Neural cell (in vitro differentiated cells): ENCODE measurements around the gene CREM. TPM values are rescaled to one million over a fixed set of nuclear protein-coding genes. Genes with fewer than 3 reads are reported as not detected.
A peak's percentile ranks its signal among the peaks of the same experiment; 100 is the strongest.

Source experiments
- H2AFZ ChIP-seq: fragments of 200-600, 300-800 bp; sonication (generic), shearing (Covaris generic); 2 replicates; pipeline ENCODE4 v1.6.0; 2014; ENCODE audit warnings: low read depth, mild to moderate bottlenecking, antibody characterized with exemption, low read length, moderate library complexity
- H3F3A ChIP-seq: fragments of 200-600 bp; shearing (Covaris generic); 2 replicates; pipeline ENCODE4 v1.6.1; 2016; ENCODE audit warnings: mild to moderate bottlenecking, moderate library complexity, mixed read lengths, antibody characterized with exemption, low read length; ENCODE audit not compliant: insufficient read depth, poor library complexity, severe bottlenecking
- H3K27ac ChIP-seq: fragments of 200-600, 300-800 bp; sonication (generic), shearing (Covaris generic); 2 replicates; pipeline ENCODE4 v1.5.1; 2014; ENCODE audit warnings: mild to moderate bottlenecking, low read length, moderate library complexity
- H3K27me3 ChIP-seq: fragments of 300-800, 200-600 bp; sonication (generic), shearing (Covaris generic); 2 replicates; pipeline ENCODE4 v1.6.0; 2014; ENCODE audit warnings: mild to moderate bottlenecking, low read depth, low read length, moderate library complexity; ENCODE audit not compliant: insufficient read depth
- H3K36me3 ChIP-seq: fragments of 300-800, 200-600 bp; sonication (generic), shearing (Covaris generic); 2 replicates; pipeline ENCODE4 v1.5.1; 2014; ENCODE audit warnings: mild to moderate bottlenecking, antibody characterized with exemption, low read length, moderate library complexity; ENCODE audit not compliant: insufficient read depth
- H3K4me2 ChIP-seq: fragments of 300-800, 200-600 bp; sonication (generic), shearing (Covaris generic); 2 replicates; pipeline ENCODE4 v1.6.0; 2014; ENCODE audit warnings: mild to moderate bottlenecking, low read length
- H3K4me3 ChIP-seq: fragments of 300-800, 200-600 bp; sonication (generic), shearing (Covaris generic); 2 replicates; pipeline ENCODE4 v1.5.1; 2014; ENCODE audit warnings: mild to moderate bottlenecking, low read length, moderate library complexity
- H3K79me2 ChIP-seq: fragments of 200-600 bp; shearing (Covaris generic); replicated peaks from 2 replicates; pipeline ENCODE4 v1.6.0; 2014; ENCODE audit warnings: mild to moderate bottlenecking, low read length, moderate library complexity; ENCODE audit not compliant: insufficient read depth
- H3K9ac ChIP-seq: fragments of 300-800, 200-600 bp; sonication (generic), shearing (Covaris generic); 2 replicates; pipeline ENCODE4 v1.6.1; 2016; ENCODE audit warnings: mild to moderate bottlenecking, low read length, mixed read lengths
- H3K9me2 ChIP-seq: fragments of 200-600 bp; shearing (Covaris generic); 2 replicates; pipeline ENCODE4 v1.6.1; 2016; ENCODE audit warnings: mild to moderate bottlenecking, low read length, mixed read lengths; ENCODE audit not compliant: insufficient read depth
- H3K9me3 ChIP-seq: fragments of 200-600, 300-800 bp; sonication (generic), shearing (Covaris generic); 2 replicates; pipeline ENCODE4 v1.6.1; 2016; ENCODE audit warnings: mild to moderate bottlenecking, mixed run types, low read length, moderate library complexity, mixed read lengths
- H4K20me1 ChIP-seq: fragments of 200-600 bp; shearing (Covaris generic); 2 replicates; pipeline ENCODE4 v1.6.1; 2016; ENCODE audit warnings: mild to moderate bottlenecking, mixed run types; ENCODE audit not compliant: insufficient read depth
- EP300 ChIP-seq: fragments of 450-650 bp; conservative IDR thresholded peaks from 2 replicates; pipeline ENCODE4 v1.6.1; 2014; ENCODE audit warnings: antibody characterized with exemption, mild to moderate bottlenecking, moderate library complexity; ENCODE audit not compliant: poor library complexity, severe bottlenecking
- EZH2 ChIP-seq: fragments of 200-600, 300-800 bp; shearing (Covaris generic), sonication (generic); IDR thresholded peaks from 2 replicates; pipeline ENCODE4 v1.6.1; 2014; ENCODE audit warnings: antibody characterized with exemption, low read length, borderline replicate concordance, mild to moderate bottlenecking; ENCODE audit not compliant: insufficient read depth, poor library complexity, severe bottlenecking
- MXI1 ChIP-seq: fragments of 450-650 bp; conservative IDR thresholded peaks from 2 replicates; pipeline ENCODE4 v1.6.1; 2014; ENCODE audit warnings: antibody characterized with exemption, mild to moderate bottlenecking; ENCODE audit not compliant: poor library complexity, severe bottlenecking
- POLR2AphosphoS5 ChIP-seq: IDR thresholded peaks from 2 replicates; pipeline ENCODE4 v1.6.1; 2012
- RAD21 ChIP-seq: fragments of 450-650 bp; conservative IDR thresholded peaks from 2 replicates; pipeline ENCODE4 v1.6.1; 2014; ENCODE audit warnings: antibody characterized with exemption, mild to moderate bottlenecking, moderate library complexity
- SMC3 ChIP-seq: fragments of 450-650 bp; conservative IDR thresholded peaks from 2 replicates; pipeline ENCODE4 v1.6.1; 2014; ENCODE audit warnings: antibody characterized with exemption, mild to moderate bottlenecking, moderate library complexity; ENCODE audit not compliant: poor library complexity
- TAF1 ChIP-seq: IDR thresholded peaks from 2 replicates; pipeline ENCODE4 v1.6.1; 2012; ENCODE audit warnings: low read depth
- polyA plus RNA-seq: library from polyadenylated mRNA; depleted of rRNA; stranded (reverse); fragments of >200 nt; gene quantifications from 2 replicates; pipeline ENCODE4 v1.2.3, GENCODE V29; 2014
- TF ChIP-seq, protein P1 (sequence below): IDR thresholded peaks from 2 replicates; pipeline ENCODE4 v1.6.1; 2012; ENCODE audit warnings: borderline replicate concordance
- TF ChIP-seq, protein P2 (sequence below): fragments of 450-650 bp; IDR thresholded peaks from 2 replicates; pipeline ENCODE4 v1.5.1; 2014; ENCODE audit warnings: antibody characterized with exemption, mild to moderate bottlenecking, moderate library complexity; ENCODE audit not compliant: poor library complexity, severe bottlenecking

The CREM gene
- polyA plus RNA-seq, 1 donor from 2014 or later = 67.3 TPM

DNA sequence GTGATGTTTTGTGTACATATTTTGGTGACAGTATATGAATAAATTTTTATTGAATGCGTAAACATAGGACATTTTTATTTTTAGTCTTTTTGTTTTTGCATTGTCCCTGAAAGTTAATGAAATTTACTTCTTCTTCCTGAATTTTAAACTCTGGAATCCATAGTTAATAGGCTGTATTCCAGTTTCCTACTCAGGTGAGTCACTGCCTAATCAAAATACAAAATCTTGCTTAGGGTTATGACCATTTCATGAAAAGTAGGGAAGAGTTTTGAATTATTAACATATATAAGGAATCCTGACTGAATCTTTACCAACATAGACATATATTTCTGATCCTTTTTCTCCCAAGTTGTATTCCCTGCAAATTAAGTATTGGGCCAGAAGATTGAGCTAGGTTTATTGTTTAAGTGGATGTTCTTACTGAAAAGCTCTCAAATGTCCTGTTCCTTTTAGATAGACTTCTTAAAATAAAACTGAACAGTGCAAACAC, 2.6 kb downstream of the CREM start:
- peaks cover 23% of the 10 kb centered on the region for H3K79me2 ChIP-seq
- H2AFZ ChIP-seq = no peak overlapping the region
- no peaks in the 10 kb centered on the region for H3F3A ChIP-seq
- no peaks in the 10 kb centered on the region for H3K27me3 ChIP-seq
- H3K4me3 ChIP-seq = no peak overlapping the region
- no peaks in the 10 kb centered on the region for H3K9me3 ChIP-seq
- no peaks in the 10 kb centered on the region for H3K9me2 ChIP-seq
- H4K20me1 ChIP-seq = no peaks in the 10 kb centered on the region
- H3K4me2 ChIP-seq = no peak overlapping the region
- TF ChIP-seq, protein P1, sequence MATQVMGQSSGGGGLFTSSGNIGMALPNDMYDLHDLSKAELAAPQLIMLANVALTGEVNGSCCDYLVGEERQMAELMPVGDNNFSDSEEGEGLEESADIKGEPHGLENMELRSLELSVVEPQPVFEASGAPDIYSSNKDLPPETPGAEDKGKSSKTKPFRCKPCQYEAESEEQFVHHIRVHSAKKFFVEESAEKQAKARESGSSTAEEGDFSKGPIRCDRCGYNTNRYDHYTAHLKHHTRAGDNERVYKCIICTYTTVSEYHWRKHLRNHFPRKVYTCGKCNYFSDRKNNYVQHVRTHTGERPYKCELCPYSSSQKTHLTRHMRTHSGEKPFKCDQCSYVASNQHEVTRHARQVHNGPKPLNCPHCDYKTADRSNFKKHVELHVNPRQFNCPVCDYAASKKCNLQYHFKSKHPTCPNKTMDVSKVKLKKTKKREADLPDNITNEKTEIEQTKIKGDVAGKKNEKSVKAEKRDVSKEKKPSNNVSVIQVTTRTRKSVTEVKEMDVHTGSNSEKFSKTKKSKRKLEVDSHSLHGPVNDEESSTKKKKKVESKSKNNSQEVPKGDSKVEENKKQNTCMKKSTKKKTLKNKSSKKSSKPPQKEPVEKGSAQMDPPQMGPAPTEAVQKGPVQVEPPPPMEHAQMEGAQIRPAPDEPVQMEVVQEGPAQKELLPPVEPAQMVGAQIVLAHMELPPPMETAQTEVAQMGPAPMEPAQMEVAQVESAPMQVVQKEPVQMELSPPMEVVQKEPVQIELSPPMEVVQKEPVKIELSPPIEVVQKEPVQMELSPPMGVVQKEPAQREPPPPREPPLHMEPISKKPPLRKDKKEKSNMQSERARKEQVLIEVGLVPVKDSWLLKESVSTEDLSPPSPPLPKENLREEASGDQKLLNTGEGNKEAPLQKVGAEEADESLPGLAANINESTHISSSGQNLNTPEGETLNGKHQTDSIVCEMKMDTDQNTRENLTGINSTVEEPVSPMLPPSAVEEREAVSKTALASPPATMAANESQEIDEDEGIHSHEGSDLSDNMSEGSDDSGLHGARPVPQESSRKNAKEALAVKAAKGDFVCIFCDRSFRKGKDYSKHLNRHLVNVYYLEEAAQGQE = no peak
- TF ChIP-seq TAF1 = no peak
- H3K9ac ChIP-seq = no peak overlapping the region
- H3K27ac ChIP-seq = no peak overlapping the region
- no peaks in the 10 kb centered on the region for H3K36me3 ChIP-seq

DNA sequence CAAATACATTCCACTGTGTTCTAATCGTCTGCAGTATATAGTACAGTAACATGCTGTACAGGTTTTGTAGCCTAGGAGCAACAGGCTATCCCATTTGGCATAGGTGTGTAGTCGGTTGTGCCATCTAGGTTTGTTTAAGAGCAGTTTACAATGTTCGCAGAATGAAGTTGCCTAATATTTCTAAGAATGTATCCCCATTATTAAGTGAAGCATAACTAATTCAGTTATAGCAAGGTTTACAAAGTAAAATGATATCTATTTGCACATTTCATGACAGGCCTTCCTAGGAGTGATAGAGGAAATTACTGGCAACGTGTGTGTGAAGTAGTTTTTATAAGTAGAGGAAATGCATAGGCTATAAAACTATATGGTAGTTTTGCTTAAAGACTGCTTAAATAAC, 4.0 kb downstream of the CREM start:
- H3K4me3 ChIP-seq = peak overlapping the region; percentile 13
- no peak overlapping the region for H3K9ac ChIP-seq
- H4K20me1 ChIP-seq = no peaks in the 10 kb centered on the region
- H3F3A ChIP-seq = no peaks in the 10 kb centered on the region
- no peak overlapping the region for H3K27ac ChIP-seq
- H3K9me2 ChIP-seq = no peaks in the 10 kb centered on the region
- H3K36me3 ChIP-seq = no peaks in the 10 kb centered on the region
- H3K27me3 ChIP-seq = no peaks in the 10 kb centered on the region
- H2AFZ ChIP-seq = no peak overlapping the region
- no peak overlapping the region for H3K4me2 ChIP-seq
- peaks cover 23% of the 10 kb centered on the region for H3K79me2 ChIP-seq
- H3K9me3 ChIP-seq = no peaks in the 10 kb centered on the region
- no peak for TF ChIP-seq EZH2
- TF ChIP-seq SMC3 = no peak
- TF ChIP-seq RAD21 = no peak

DNA sequence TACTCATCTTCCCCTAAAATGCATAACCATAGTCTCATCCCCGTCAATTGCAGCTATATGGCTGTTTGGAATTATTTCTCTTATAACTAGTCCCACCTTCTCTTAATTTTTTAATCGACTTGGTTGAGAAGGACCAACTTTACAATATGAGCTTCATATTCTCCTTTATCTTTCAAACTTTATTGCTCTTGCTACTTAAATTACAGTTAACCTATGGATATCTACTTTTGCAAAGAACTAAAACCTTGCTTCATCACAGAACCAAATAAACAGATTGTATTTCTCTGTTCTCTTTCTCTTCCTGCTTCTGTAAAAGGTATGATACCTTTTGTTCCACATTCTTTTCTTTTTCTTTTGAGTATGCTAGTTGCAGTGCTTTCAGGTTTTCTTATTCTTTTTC, 6.1 kb downstream of the CREM start:
- Histone ChIP-seq H3K27me3 (no peaks in the 10 kb centered on the region), H3K4me2 (no peak overlapping the region), H4K20me1 (no peaks in the 10 kb centered on the region), H2AFZ (no peak overlapping the region), H3K9me3 (no peaks in the 10 kb centered on the region), H3K9ac (no peak overlapping the region), H3K79me2 (peaks cover 23% of the 10 kb centered on the region), H3K9me2 (no peaks in the 10 kb centered on the region), H3F3A (no peaks in the 10 kb centered on the region), H3K36me3 (no peaks in the 10 kb centered on the region), H3K4me3 (no peak overlapping the region), H3K27ac (no peak overlapping the region)
- no peak for TF ChIP-seq EZH2
- TF ChIP-seq, protein P2, sequence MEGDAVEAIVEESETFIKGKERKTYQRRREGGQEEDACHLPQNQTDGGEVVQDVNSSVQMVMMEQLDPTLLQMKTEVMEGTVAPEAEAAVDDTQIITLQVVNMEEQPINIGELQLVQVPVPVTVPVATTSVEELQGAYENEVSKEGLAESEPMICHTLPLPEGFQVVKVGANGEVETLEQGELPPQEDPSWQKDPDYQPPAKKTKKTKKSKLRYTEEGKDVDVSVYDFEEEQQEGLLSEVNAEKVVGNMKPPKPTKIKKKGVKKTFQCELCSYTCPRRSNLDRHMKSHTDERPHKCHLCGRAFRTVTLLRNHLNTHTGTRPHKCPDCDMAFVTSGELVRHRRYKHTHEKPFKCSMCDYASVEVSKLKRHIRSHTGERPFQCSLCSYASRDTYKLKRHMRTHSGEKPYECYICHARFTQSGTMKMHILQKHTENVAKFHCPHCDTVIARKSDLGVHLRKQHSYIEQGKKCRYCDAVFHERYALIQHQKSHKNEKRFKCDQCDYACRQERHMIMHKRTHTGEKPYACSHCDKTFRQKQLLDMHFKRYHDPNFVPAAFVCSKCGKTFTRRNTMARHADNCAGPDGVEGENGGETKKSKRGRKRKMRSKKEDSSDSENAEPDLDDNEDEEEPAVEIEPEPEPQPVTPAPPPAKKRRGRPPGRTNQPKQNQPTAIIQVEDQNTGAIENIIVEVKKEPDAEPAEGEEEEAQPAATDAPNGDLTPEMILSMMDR = no peak
- TF ChIP-seq RAD21 = no peak
- no peak for TF ChIP-seq POLR2AphosphoS5
- TF ChIP-seq TAF1 = no peak
- TF ChIP-seq EP300 = no peak
- TF ChIP-seq MXI1 = no peak
